Kidney (tissue), 22 donors: ENCODE results near the gene NSMCE4A. TPM values are rescaled to one million over a fixed set of nuclear protein-coding genes. Genes with fewer than 3 reads are reported as not detected.
"Not testable (repeated sequence)": the region's sequence is repeated elsewhere in the genome, so short reads cannot be mapped to it uniquely, and the experiment has no call there.

Experiments used
- DNase-seq, 5 donors: peaks; one replicate each; pipeline ENCODE4 v3.0.0-alpha.2; 2013 to 2020
- FAIRE-seq: peaks from 2 replicates; lab custom pipeline; 2012; peaks lifted over from hg19 to GRCh38; lab: Jason Lieb, UNC
- H3K27ac ChIP-seq, 2 donors: one replicate each; pipeline ENCODE4 v1.7.0; 2013; ENCODE audit warnings: low read depth in 2 of 2, low read length in 2 of 2, inconsistent platforms in 1 of 2
- H3K27me3 ChIP-seq: one replicate; pipeline ENCODE4 v1.7.1; 2013; ENCODE audit warnings: low read length, inconsistent platforms; ENCODE audit not compliant: control insufficient read depth, insufficient read depth
- H3K36me3 ChIP-seq, 3 donors: one replicate each; pipeline versions ENCODE4 v1.7.0 to v1.7.1; 2013; ENCODE audit warnings: low read length in 3 of 3, control low read depth in 1 of 3, inconsistent platforms in 1 of 3; ENCODE audit not compliant: insufficient read depth in 3 of 3, control insufficient read depth in 2 of 3
- H3K4me1 ChIP-seq, 3 donors: one replicate each; pipeline versions ENCODE4 v1.7.0 to v1.7.1; 2013; ENCODE audit warnings: low read length in 3 of 3, inconsistent platforms in 1 of 3, low read depth in 1 of 3; ENCODE audit not compliant: control insufficient read depth in 2 of 3, insufficient read depth in 2 of 3
- H3K4me3 ChIP-seq, 3 donors: one replicate each; pipeline versions ENCODE4 v1.7.0 to v1.8.1; 2013; ENCODE audit warnings: low read length in 3 of 3, control low read depth in 1 of 3, inconsistent platforms in 1 of 3
- H3K9ac ChIP-seq, 3 donors: one replicate each; pipeline versions ENCODE4 v1.7.0 to v1.7.1; 2013; ENCODE audit warnings: low read length in 3 of 3, control low read depth in 1 of 3, inconsistent platforms in 1 of 3
- H3K9me3 ChIP-seq, 3 donors: one replicate each; pipeline versions ENCODE4 v1.7.0 to v1.7.1; 2013; ENCODE audit warnings: low read length in 3 of 3, control low read depth in 1 of 3, inconsistent platforms in 1 of 3; ENCODE audit not compliant: control insufficient read depth in 2 of 3, insufficient read depth in 1 of 3
- intact Hi-C: fragments of 100-400 bp; cut with DNase I; formaldehyde crosslinking; loops from one replicate; pipeline ENCODE4 v1.11.1; 2022
- long read RNA-seq, 10 donors: library from polyadenylated mRNA in 1 of 10; unstranded in 1 of 10; transcript quantifications; one replicate each; pipeline ENCODE4 v2.0.0 and lab custom pipeline, GENCODE V29; 2021 to 2026
- polyA plus RNA-seq: library from polyadenylated mRNA; stranded (reverse); fragments of 350-450 nt; fragmentation: Illumina TruSeq; extraction: RNeasy Lipid Tissue Mini Kit (QIAGEN cat#74804); gene quantifications from one replicate; pipeline ENCODE4 v1.2.3, GENCODE V29; 2014; ENCODE audit warnings: low read depth, low replicate concordance; ENCODE audit not compliant: insufficient read depth
- total RNA-seq: library from RNA; stranded (reverse); fragmentation: NEBNext Ultra II Directional; extraction: Animal tissue kit (Norgen Biotek cat#: 25700); gene quantifications from one replicate; pipeline ENCODE4 v1.2.1, GENCODE V29; 2021
- TF ChIP-seq, protein P1 (sequence below): IDR thresholded peaks from 3 replicates; pipeline ENCODE4 v1.5.1; 2012; ENCODE audit warnings: mild to moderate bottlenecking, moderate library complexity, borderline replicate concordance; ENCODE audit not compliant: insufficient read depth; ENCODE audit errors: extremely low read depth
- donor health status: control.
- donor health status: control.
- donor health status: control.
- donor health status: control.
- donor health status: control.
- donor health status: DM: yes; HTN: yes; CAD: no.
- donor health status: Normal renal cell carcinoma (clear cell type).

NSMCE4A gene, protein sequence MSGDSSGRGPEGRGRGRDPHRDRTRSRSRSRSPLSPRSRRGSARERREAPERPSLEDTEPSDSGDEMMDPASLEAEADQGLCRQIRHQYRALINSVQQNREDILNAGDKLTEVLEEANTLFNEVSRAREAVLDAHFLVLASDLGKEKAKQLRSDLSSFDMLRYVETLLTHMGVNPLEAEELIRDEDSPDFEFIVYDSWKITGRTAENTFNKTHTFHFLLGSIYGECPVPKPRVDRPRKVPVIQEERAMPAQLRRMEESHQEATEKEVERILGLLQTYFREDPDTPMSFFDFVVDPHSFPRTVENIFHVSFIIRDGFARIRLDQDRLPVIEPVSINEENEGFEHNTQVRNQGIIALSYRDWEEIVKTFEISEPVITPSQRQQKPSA
- 36.4 TPM for total RNA-seq
- polyA plus RNA-seq = 36.3 TPM
- long read RNA-seq, donor 1, transcript NSMCE4A-202 (11 exons, 1,394 nt) = major isoform, 11 of 22 reads
- long read RNA-seq, donor 1, partial matches to known transcripts = 6 of 22 reads
- long read RNA-seq, donor 1, other reads (novel, unspliced or antisense) = 0 of 22 reads
- long read RNA-seq, donor 2, transcript NSMCE4A-202 (11 exons, 1,394 nt) = major isoform, 16 of 18 reads
- long read RNA-seq, donor 2, partial matches to known transcripts = 0 of 18 reads
- long read RNA-seq, donor 2, other reads (novel, unspliced or antisense) = 0 of 18 reads
- long read RNA-seq, donor 3, transcript NSMCE4A-202 (11 exons, 1,394 nt) = major isoform, 13 of 15 reads
- long read RNA-seq, donor 3, partial matches to known transcripts = 0 of 15 reads
- long read RNA-seq, donor 3, other reads (novel, unspliced or antisense) = 0 of 15 reads
- long read RNA-seq, donor 4, transcript NSMCE4A-202 (11 exons, 1,394 nt) = major isoform, 7 of 7 reads
- long read RNA-seq, donor 4, partial matches to known transcripts = 0 of 7 reads
- long read RNA-seq, donor 4, other reads (novel, unspliced or antisense) = 0 of 7 reads
- long read RNA-seq, donor 5, partial matches to known transcripts = 0 of 2 reads
- long read RNA-seq, donor 5, other reads (novel, unspliced or antisense) = 0 of 2 reads
- long read RNA-seq, donor 6, transcript NSMCE4A-202 (11 exons, 1,394 nt) = major isoform, 27 of 37 reads
- long read RNA-seq, donor 6, partial matches to known transcripts = 5 of 37 reads
- long read RNA-seq, donor 6, other reads (novel, unspliced or antisense) = 0 of 37 reads
- long read RNA-seq, donor 7, transcript NSMCE4A-202 (11 exons, 1,394 nt) = major isoform, 13 of 37 reads
- long read RNA-seq, donor 7, partial matches to known transcripts = 7 of 37 reads
- long read RNA-seq, donor 7, other reads (novel, unspliced or antisense) = 17 of 37 reads
- long read RNA-seq, donor 8, transcript NSMCE4A-202 (11 exons, 1,394 nt) = major isoform, 16 of 18 reads
- long read RNA-seq, donor 8, partial matches to known transcripts = 0 of 18 reads
- long read RNA-seq, donor 8, other reads (novel, unspliced or antisense) = 0 of 18 reads
- long read RNA-seq, donor 9, transcript NSMCE4A-202 (11 exons, 1,394 nt) = major isoform, 8 of 22 reads
- long read RNA-seq, donor 9, partial matches to known transcripts = 0 of 22 reads
- long read RNA-seq, donor 9, other reads (novel, unspliced or antisense) = 13 of 22 reads
- long read RNA-seq, donor 10, transcript NSMCE4A-202 (11 exons, 1,394 nt) = major isoform, 5 of 17 reads
- long read RNA-seq, donor 10, partial matches to known transcripts = 6 of 17 reads
- long read RNA-seq, donor 10, other reads (novel, unspliced or antisense) = 0 of 17 reads

DNA sequence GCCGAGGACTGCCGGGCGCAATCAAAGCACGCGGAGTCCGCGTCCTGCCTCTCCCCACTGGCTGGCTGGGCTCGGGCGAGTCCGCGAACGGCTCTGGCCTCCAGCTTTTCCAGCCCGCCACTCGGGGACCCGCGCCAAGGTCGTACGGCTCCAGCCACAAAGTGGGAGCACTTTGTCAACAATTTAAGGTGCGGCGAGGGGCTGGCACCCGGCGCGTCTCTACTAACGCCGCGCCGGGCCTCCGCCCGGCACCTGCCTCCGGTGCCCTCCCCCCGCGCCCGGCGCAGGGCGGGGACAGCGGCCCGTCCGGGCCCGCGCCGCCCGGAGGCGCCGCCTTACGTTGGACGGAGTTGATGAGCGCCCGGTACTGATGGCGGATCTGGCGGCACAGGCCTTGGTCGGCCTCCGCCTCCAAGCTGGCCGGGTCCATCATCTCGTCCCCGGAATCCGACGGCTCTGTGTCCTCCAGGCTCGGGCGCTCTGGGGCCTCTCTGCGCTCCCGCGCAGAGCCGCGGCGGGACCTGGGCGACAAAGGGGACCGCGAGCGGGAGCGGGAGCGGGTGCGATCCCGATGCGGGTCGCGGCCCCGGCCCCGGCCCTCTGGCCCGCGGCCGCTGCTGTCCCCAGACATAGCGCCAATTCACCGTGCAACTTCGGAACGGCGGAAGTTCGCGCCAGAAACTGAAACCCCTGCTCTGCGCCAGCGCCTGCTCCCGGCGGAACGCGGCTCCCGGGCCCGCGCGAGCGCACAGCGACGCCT is at the start of gene NSMCE4A:
Gene NSMCE4A, minus strand, starts transcription at position 683 of the 760 bp plus-strand sequence. Its CDS starts 52 bp downstream, at position 631.
- H3K36me3 ChIP-seq = peaks cover 0 to 3% (median 0%) of the 10 kb centered on the region in 3 donors
- intact Hi-C loops = no loop called here
- TF ChIP-seq, protein P1, sequence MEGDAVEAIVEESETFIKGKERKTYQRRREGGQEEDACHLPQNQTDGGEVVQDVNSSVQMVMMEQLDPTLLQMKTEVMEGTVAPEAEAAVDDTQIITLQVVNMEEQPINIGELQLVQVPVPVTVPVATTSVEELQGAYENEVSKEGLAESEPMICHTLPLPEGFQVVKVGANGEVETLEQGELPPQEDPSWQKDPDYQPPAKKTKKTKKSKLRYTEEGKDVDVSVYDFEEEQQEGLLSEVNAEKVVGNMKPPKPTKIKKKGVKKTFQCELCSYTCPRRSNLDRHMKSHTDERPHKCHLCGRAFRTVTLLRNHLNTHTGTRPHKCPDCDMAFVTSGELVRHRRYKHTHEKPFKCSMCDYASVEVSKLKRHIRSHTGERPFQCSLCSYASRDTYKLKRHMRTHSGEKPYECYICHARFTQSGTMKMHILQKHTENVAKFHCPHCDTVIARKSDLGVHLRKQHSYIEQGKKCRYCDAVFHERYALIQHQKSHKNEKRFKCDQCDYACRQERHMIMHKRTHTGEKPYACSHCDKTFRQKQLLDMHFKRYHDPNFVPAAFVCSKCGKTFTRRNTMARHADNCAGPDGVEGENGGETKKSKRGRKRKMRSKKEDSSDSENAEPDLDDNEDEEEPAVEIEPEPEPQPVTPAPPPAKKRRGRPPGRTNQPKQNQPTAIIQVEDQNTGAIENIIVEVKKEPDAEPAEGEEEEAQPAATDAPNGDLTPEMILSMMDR = peak; percentile 60
- H3K27me3 ChIP-seq = no peaks in the 10 kb centered on the region
- H3K27ac ChIP-seq = peak within 1 kb of the TSS; percentile 90 to 93
- H3K4me1 ChIP-seq = peaks cover 0 to 10% (median 0%) of the 10 kb centered on the region in 3 donors
- H3K9ac ChIP-seq = peak within 1 kb of the TSS; percentile 42 to 79 (median 71)
- no peaks in the 10 kb centered on the region for H3K9me3 ChIP-seq
- FAIRE-seq (no peak), DNase-seq (peak; percentile 77 to 92 (median 88))
- peak within 1 kb of the TSS; percentile 62 to 73 (median 71) for H3K4me3 ChIP-seq

DNA sequence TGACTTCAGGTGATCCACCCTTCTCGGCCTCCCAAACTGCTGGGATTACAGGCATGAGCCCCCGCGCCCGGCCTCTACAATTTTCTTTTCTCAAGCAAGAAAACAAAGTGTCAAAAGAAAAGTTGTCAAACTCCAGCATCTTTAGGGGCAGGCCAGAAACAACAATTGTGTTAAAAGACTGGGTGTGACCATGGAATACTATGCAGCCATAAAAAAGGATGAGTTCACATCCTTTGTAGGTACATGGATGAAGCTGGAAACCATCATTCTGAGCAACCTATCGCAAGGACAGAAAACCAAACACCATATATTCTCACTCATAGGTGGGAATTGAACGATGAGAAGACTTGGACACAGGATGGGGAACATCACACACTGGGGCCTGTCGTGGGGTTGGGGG is 48.2 kb upstream of the NSMCE4A start:
- intact Hi-C loops, FAIRE-seq, H3K27me3 ChIP-seq: not testable (repeated sequence)

DNA sequence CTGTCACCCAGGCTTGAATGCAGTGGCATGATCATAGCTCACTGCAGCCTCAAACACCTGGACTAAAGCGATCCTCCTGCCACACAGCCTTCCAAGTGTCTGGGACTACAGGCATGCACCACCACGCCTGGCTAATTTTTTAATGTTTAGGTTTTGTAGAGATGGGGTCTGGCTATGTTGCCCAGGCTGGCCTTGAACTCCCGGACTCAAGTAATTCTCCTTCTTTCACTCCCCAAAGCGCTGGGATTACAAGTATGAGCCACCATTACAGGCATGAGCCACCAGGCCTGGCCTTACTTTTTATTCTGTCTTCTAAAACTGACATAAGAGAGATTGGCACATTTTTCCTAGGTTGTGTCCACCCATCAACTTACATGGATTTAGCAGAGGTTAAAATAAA is 47.3 kb upstream of the NSMCE4A start:
- intact Hi-C loops = no loop called here
- Histone ChIP-seq H3K27ac (no peak overlapping the region), H3K9me3 (no peaks in the 10 kb centered on the region), H3K4me3 (no peak overlapping the region), H3K9ac (no peak overlapping the region), H3K27me3 (no peaks in the 10 kb centered on the region), H3K36me3 (no peaks in the 10 kb centered on the region), H3K4me1 (peaks cover 0 to 3% (median 0%) of the 10 kb centered on the region in 3 donors)
- DNase-seq (no peak), FAIRE-seq (no peak)
- TF ChIP-seq, protein P1 = no peak

More for the DNA sequence above, 48.2 kb upstream of the NSMCE4A start:
- not testable (repeated sequence) for H3K9me3 ChIP-seq, H3K4me3 ChIP-seq, H3K9ac ChIP-seq, H3K27ac ChIP-seq, H3K36me3 ChIP-seq, DNase-seq, H3K4me1 ChIP-seq
